NCI-H345 treated with DMSO at 0.1 percent for 48 hours (cell line): ENCODE data around the gene PSMA4.
"Not testable (repeated sequence)": the region's sequence is repeated elsewhere in the genome, so short reads cannot be mapped to it uniquely, and the experiment has no call there.

Source experiments
- DNase-seq: peaks from one replicate; lab custom pipeline; 2025; ENCODE audit not compliant: unreplicated experiment; lab: John Stamatoyannopoulos, UW

Gene PSMA4

GRCh38 chr15:78550815-78551214 is 10.6 kb downstream of the PSMA4 start:
- no peak for DNase-seq

DNA sequence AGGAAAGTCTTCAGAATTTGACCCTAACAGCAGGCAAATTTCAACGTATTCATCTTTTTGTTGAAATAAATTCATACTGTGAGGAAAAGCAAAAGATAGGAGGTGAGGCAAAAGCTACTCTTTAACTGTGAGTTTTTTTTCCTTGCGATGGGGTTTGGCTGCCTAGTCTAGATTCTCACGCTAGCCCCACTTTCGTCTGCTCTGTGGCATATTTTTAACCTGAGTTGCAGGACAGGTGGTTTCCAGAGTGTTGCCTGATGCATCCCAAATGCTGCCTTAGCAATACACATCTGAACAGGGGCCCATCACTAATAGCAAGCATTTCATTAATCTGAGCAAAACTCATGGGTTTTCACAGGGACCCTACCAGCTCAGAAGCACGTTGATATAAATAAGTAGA is 11.7 kb downstream of the PSMA4 start:
- DNase-seq, result no peak

DNA sequence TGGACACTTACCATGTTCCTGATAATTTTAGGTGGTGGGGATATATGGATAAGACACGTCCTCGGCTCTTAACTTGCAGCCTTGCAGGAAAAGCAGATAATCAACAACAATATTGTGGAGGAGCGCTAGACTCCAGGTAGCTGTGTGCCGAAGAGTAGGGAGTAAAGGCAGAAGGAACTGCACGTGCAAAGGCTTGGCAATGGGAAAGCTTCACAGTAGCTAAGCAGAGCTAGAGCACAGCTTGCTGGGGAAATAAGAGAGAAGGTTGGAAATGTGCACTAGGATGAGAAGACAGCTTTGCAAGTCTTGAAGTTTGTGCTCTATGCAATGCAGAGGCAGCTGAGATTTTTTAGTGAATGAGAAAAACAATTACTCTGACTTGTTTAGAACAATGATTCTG is 12.4 kb downstream of the PSMA4 start:
- no peak for DNase-seq

- not testable (repeated sequence) for DNase-seq
Measured at GRCh38 chr15:78560201-78560600, 20.0 kb downstream of the PSMA4 start.

GRCh38 chr15:78561490-78561889 is 21.2 kb downstream of the PSMA4 start:
- no peak for DNase-seq

GRCh38 chr15:78563092-78563491 is 22.8 kb downstream of the PSMA4 start:
- no peak for DNase-seq

GRCh38 chr15:78564743-78565096 is 24.5 kb downstream of the PSMA4 start:
- DNase-seq, result no peak

DNA sequence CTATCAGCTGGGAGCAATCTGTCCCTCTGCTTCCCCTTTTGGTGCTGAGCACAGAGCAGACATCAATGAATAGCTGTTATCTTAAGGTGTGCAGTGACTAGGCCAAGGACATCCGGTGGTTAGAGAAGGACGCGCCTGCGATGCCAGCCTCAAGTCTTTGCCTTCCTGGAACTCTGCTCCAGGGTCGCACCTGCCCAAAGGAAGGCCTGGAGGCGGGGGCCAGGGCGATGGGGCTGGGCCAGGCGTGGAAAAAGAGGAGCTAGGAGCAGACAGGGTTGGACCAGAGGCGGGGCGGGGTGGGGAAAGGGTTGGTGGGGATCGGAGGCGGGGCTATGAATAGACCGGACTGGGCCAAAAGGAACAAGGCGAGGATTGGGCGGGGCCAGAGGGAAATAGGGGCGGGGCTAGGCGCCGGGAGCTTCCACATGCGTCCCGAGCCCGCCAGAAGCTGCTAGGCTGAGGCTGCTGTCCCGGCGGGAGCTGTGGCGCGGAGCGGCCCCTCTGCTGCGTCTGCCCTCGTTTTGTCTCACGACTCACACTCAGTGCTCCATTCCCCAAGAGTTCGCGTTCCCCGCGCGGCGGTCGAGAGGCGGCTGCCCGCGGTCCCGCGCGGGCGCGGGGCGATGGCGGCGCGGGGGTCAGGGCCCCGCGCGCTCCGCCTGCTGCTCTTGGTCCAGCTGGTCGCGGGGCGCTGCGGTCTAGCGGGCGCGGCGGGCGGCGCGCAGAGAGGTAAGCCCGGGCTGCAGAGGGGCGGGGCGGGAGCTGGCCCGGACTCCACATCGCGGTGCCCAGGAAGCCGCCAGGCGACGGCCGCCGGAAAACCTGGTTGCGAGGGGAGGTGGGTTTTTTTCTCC is 25.1 kb downstream of the PSMA4 start, which contains the start of gene CHRNA5:
Gene CHRNA5, plus strand, starts transcription at position 424 of the 854 bp plus-strand sequence. Its CDS starts 200 bp downstream, at position 624.
- DNase-seq, result peak; percentile 82

DNA sequence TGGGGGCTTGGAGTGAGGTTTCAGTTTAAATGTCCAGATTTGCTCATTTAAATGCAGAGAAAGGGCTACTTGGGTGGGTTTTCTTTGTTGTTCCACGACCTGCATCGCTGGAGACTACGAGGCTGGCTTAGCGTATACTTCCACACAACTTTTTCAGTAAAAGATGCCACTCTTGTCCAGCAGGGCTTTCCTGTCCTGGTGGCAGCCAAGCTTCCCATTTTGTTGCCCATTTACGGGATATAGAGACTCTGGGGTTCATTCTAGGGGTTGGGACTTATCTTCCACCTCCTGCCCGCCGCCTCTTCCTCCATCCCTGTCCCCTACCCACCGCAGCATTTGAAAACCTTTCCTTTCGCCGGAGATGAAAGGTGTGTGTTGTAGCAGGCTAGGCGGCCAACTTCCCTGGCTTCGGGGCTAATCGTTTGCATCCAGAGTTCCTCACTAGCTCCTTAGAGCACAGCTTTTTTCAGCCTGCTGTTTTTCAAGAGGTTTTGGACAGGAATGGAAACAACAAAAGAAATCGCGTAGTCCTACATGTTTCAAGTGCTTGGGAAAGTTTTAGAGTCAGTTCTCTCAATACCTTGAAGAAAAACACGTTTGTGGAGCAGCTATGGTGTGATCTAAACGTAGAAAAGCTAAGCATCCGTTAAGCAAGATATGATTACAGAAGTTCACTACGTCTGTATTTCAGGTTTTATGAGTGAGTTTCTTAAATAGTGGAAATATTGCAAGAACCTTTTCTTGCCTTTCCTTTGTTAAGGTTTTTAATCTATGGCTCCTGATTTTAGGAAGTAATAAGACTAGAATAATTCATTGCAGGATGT is 25.9 kb downstream of the PSMA4 start:
- no peak for DNase-seq

GRCh38 chr15:78567531-78567930 is 27.3 kb downstream of the PSMA4 start:
- no peak for DNase-seq

- no peak for DNase-seq
Measured at GRCh38 chr15:78570710-78571109, 30.5 kb downstream of the PSMA4 start.

- DNase-seq, result no peak
Measured at GRCh38 chr15:78571382-78571781, 31.1 kb downstream of the PSMA4 start.

- no peak for DNase-seq
Measured at GRCh38 chr15:78573416-78573815, 33.2 kb downstream of the PSMA4 start.

- DNase-seq, result no peak
Measured at GRCh38 chr15:78574944-78575343, 34.7 kb downstream of the PSMA4 start.

GRCh38 chr15:78597583-78597982 is 57.3 kb downstream of the PSMA4 start:
- no peak for DNase-seq

GRCh38 chr15:78598348-78598747 is 58.1 kb downstream of the PSMA4 start:
- no peak for DNase-seq

- no peak for DNase-seq
Measured at GRCh38 chr15:78599189-78599588, 58.9 kb downstream of the PSMA4 start.
